K562 (cell line): ENCODE data around the gene PRSS38. TPM values are rescaled to one million over a fixed set of nuclear protein-coding genes. Genes with fewer than 3 reads are reported as not detected.

Experiments
- CHD4 ChIP-seq: fragments of 200-600 bp; sonication (generic); IDR thresholded peaks from 3 replicates; pipeline ENCODE4 v1.6.1; 2012; ENCODE audit warnings: low read depth, mild to moderate bottlenecking, mixed read lengths, low read length, inconsistent platforms; ENCODE audit not compliant: insufficient read depth, insufficient replicate concordance, poor library complexity, severe bottlenecking
- GABPB2 ChIP-seq: fragments of 250-450 bp; sonication (Bioruptor Pico); conservative IDR thresholded peaks from 2 replicates; pipeline ENCODE4 v1.5.1; 2021; ENCODE audit warnings: mild to moderate bottlenecking
- HLTF ChIP-seq: fragments of 450-650 bp; IDR thresholded peaks from 2 replicates; pipeline ENCODE4 v1.6.1; 2016
- KHSRP ChIP-seq: fragments of 450-650 bp; IDR thresholded peaks from 2 replicates; pipeline ENCODE4 v1.6.1; 2017
- RBM39 ChIP-seq: fragments of 200-400 bp; formaldehyde crosslinking; optimal IDR thresholded peaks from 2 replicates; pipeline ENCODE3; 2018; ENCODE audit warnings: low read depth, low read length
- SMC3 ChIP-seq: conservative IDR thresholded peaks from 2 replicates; pipeline ENCODE4 v1.6.1; 2011; ENCODE audit warnings: low read depth, low read length, improper control_type of control experiment; ENCODE audit not compliant: insufficient read depth
- STAT5A ChIP-seq: IDR thresholded peaks from 2 replicates; pipeline ENCODE4 v1.6.1; 2012; ENCODE audit warnings: low read length, inconsistent platforms, borderline replicate concordance
- SUPT5H ChIP-seq: fragments of 450-650 bp; IDR thresholded peaks from 2 replicates; pipeline ENCODE4 v1.6.1; 2016
- TFAM ChIP-seq: fragments of 250-450 bp; sonication (Bioruptor Pico); conservative IDR thresholded peaks from 2 replicates; pipeline ENCODE4 v1.5.0; 2021; ENCODE audit warnings: mild to moderate bottlenecking, moderate library complexity
- TRIM28 ChIP-seq: fragments of 450-650 bp; IDR thresholded peaks from 2 replicates; pipeline ENCODE4 v1.6.1; 2017
- ZNF3 ChIP-seq: fragments of 250-450 bp; sonication (Bioruptor Pico); IDR thresholded peaks from 2 replicates; pipeline ENCODE4 v1.5.0; 2021; ENCODE audit warnings: mild to moderate bottlenecking, moderate library complexity
- polyA plus RNA-seq, 8 experiments: library from polyadenylated mRNA; depleted of rRNA in 4 of 8; stranded (reverse) in 5 of 8; unstranded in 3 of 8; fragments of >200 nt; fragmentation: Nextera tagmentation in 2 of 8; fragmentation: Illumina TruSeq in 1 of 8; extraction: Ambion mirVana in 2 of 8; extraction: Trizol in 1 of 8; gene quantifications; 2 replicates each; pipeline versions ENCODE4 v1.2.1 to v1.2.3, GENCODE V29; 2011 to 2014; ENCODE audit warnings: inconsistent platforms in 1 of 8, missing spikeins in 1 of 8
- total RNA-seq, 7 experiments: library from RNA; depleted of rRNA in 6 of 7; stranded (reverse); fragments of >200 nt in 6 of 7; fragmentation: Illumina TruSeq in 2 of 7; extraction: Trizol in 2 of 7; gene quantifications; 2 replicates each; pipeline versions ENCODE4 v1.2.1 to v1.2.3, GENCODE V29; 2011 to 2021; ENCODE audit warnings: low replicate concordance in 1 of 7
- TF ChIP-seq, protein P1 (sequence below): fragments of 450-650 bp; IDR thresholded peaks from 2 replicates; pipeline ENCODE4 v1.6.1; 2016; ENCODE audit warnings: mild to moderate bottlenecking, moderate library complexity
- TF ChIP-seq, protein P2 (sequence below): fragments of 250-450 bp; sonication (Bioruptor Pico); IDR thresholded peaks from 2 replicates; pipeline ENCODE4 v1.8.0; 2022; ENCODE audit warnings: inconsistent platforms, mild to moderate bottlenecking, moderate library complexity, borderline replicate concordance
- TF ChIP-seq, protein P3 (sequence below): sonication (generic); formaldehyde crosslinking; IDR thresholded peaks from 2 replicates; pipeline ENCODE4 v1.8.0; 2022; ENCODE audit warnings: mild to moderate bottlenecking, missing genetic modification reagents

The PRSS38 gene
- total and polyA plus RNA-seq, 9 of the 15 experiments (the other 6 are each of a cell fraction or from before 2014, with no cell fraction given) = 0.09 to 0.14 TPM; not detected in 7

DNA sequence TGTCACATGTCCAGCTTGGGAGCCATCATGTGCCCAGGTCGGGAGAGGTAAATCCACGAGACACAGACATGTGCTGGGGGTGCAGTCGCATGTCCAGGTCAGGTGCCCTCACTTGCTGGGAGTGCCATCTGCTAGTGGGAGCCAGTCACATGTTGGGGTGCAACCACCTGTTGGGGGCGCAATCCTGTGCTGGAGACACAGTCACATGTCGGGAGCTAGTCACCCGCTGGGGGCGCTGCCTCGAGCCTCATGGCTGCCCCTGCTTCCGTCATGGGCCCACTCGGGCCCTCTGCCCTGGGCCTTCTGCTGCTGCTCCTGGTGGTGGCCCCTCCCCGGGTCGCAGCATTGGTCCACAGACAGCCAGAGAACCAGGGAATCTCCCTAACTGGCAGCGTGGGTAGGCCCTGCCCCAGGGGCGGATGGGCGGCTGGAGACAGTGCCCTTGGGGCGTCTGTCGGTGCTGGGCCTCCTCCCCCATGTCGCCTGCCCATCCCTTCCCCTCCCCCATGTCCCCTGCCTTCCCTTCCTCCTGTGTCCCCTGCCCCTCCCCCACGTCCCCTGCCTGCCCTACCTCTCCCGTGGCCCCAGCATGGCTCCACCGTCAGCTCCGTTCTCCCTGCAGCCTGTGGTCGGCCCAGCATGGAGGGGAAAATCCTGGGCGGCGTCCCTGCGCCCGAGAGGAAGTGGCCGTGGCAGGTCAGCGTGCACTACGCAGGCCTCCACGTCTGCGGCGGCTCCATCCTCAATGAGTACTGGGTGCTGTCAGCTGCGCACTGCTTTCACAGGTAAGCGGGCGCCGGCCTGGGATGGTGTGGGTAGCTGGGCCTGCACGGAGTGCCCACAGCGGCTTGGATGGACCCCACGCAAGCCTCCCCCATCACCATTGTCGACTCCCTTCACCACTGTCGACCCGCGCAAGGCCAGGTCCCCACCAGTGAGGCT is at the start of gene PRSS38 (continued):
- TF ChIP-seq, protein P1, sequence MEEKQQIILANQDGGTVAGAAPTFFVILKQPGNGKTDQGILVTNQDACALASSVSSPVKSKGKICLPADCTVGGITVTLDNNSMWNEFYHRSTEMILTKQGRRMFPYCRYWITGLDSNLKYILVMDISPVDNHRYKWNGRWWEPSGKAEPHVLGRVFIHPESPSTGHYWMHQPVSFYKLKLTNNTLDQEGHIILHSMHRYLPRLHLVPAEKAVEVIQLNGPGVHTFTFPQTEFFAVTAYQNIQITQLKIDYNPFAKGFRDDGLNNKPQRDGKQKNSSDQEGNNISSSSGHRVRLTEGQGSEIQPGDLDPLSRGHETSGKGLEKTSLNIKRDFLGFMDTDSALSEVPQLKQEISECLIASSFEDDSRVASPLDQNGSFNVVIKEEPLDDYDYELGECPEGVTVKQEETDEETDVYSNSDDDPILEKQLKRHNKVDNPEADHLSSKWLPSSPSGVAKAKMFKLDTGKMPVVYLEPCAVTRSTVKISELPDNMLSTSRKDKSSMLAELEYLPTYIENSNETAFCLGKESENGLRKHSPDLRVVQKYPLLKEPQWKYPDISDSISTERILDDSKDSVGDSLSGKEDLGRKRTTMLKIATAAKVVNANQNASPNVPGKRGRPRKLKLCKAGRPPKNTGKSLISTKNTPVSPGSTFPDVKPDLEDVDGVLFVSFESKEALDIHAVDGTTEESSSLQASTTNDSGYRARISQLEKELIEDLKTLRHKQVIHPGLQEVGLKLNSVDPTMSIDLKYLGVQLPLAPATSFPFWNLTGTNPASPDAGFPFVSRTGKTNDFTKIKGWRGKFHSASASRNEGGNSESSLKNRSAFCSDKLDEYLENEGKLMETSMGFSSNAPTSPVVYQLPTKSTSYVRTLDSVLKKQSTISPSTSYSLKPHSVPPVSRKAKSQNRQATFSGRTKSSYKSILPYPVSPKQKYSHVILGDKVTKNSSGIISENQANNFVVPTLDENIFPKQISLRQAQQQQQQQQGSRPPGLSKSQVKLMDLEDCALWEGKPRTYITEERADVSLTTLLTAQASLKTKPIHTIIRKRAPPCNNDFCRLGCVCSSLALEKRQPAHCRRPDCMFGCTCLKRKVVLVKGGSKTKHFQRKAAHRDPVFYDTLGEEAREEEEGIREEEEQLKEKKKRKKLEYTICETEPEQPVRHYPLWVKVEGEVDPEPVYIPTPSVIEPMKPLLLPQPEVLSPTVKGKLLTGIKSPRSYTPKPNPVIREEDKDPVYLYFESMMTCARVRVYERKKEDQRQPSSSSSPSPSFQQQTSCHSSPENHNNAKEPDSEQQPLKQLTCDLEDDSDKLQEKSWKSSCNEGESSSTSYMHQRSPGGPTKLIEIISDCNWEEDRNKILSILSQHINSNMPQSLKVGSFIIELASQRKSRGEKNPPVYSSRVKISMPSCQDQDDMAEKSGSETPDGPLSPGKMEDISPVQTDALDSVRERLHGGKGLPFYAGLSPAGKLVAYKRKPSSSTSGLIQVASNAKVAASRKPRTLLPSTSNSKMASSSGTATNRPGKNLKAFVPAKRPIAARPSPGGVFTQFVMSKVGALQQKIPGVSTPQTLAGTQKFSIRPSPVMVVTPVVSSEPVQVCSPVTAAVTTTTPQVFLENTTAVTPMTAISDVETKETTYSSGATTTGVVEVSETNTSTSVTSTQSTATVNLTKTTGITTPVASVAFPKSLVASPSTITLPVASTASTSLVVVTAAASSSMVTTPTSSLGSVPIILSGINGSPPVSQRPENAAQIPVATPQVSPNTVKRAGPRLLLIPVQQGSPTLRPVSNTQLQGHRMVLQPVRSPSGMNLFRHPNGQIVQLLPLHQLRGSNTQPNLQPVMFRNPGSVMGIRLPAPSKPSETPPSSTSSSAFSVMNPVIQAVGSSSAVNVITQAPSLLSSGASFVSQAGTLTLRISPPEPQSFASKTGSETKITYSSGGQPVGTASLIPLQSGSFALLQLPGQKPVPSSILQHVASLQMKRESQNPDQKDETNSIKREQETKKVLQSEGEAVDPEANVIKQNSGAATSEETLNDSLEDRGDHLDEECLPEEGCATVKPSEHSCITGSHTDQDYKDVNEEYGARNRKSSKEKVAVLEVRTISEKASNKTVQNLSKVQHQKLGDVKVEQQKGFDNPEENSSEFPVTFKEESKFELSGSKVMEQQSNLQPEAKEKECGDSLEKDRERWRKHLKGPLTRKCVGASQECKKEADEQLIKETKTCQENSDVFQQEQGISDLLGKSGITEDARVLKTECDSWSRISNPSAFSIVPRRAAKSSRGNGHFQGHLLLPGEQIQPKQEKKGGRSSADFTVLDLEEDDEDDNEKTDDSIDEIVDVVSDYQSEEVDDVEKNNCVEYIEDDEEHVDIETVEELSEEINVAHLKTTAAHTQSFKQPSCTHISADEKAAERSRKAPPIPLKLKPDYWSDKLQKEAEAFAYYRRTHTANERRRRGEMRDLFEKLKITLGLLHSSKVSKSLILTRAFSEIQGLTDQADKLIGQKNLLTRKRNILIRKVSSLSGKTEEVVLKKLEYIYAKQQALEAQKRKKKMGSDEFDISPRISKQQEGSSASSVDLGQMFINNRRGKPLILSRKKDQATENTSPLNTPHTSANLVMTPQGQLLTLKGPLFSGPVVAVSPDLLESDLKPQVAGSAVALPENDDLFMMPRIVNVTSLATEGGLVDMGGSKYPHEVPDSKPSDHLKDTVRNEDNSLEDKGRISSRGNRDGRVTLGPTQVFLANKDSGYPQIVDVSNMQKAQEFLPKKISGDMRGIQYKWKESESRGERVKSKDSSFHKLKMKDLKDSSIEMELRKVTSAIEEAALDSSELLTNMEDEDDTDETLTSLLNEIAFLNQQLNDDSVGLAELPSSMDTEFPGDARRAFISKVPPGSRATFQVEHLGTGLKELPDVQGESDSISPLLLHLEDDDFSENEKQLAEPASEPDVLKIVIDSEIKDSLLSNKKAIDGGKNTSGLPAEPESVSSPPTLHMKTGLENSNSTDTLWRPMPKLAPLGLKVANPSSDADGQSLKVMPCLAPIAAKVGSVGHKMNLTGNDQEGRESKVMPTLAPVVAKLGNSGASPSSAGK = 0 out of 2 replicates have a peak, but pooled peaks have one; percentile 38
- TF ChIP-seq KHSRP (no peak), TRIM28 (no peak), TFAM (no peak), HLTF (no peak), SMC3 (no peak), STAT5A (no peak), SUPT5H (no peak), CHD4 (no peak), GABPB2 (CRISPR knock-in tag) (no peak), RBM39 (no peak), ZNF3 (CRISPR knock-in tag) (no peak)
- TF ChIP-seq, protein P2, sequence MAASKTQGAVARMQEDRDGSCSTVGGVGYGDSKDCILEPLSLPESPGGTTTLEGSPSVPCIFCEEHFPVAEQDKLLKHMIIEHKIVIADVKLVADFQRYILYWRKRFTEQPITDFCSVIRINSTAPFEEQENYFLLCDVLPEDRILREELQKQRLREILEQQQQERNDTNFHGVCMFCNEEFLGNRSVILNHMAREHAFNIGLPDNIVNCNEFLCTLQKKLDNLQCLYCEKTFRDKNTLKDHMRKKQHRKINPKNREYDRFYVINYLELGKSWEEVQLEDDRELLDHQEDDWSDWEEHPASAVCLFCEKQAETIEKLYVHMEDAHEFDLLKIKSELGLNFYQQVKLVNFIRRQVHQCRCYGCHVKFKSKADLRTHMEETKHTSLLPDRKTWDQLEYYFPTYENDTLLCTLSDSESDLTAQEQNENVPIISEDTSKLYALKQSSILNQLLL = no peak
- TF ChIP-seq, protein P3, sequence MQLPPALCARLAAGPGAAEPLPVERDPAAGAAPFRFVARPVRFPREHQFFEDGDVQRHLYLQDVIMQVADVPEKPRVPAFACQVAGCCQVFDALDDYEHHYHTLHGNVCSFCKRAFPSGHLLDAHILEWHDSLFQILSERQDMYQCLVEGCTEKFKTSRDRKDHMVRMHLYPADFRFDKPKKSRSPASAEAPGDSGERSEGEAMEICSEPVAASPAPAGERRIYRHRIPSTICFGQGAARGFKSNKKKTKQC (CRISPR knock-in tag) = no peak
